ENCODE data around the gene MYT1.

The MYT1 gene

DNA sequence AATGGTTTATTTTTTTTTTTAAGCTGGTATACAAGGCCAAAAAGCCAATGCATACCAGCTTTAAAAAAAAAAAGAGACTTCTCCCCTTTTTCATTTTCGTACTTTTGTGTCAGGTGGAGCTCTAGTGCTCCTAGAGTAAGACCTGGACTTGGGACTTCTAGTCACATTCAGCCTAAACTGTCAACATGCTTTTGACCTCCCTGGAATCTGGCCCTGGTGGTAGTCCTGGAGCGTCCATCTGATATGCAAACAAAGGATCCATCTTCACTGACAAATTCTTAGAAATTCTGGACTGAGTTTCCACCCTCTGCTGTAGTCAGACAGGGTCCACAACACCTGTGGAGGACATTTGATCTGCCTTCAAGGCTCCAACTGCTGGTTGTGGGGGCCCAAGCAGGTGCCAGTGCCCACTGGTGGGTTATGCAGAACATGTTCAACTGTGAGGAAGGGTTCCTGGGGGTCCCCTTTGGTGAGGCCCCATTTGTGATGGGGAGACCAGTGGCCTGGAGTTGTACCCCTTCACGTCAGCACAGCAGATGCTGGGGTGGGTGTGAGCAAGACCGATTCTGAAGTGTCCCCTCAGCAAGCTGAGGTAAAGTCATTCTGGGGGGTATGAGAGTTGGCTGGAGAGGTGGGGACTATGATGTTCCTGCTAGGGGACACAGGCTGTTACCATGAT, 78.7 kb downstream of the MYT1 start:
- DNase-seq (ENCODE audit: low read depth in 2 of 3, low spot score in 2 of 3): no peak

- no peak for DNase-seq (ENCODE audit: low read depth in 2 of 3, low spot score in 2 of 3)
Measured at GRCh38 chr20:64244281-64244805, 80.1 kb downstream of the MYT1 start.

- no peak for DNase-seq (ENCODE audit: low read depth in 2 of 3, low spot score in 2 of 3)
Measured at GRCh38 chr20:64244870-64245603, 80.8 kb downstream of the MYT1 start.

DNA sequence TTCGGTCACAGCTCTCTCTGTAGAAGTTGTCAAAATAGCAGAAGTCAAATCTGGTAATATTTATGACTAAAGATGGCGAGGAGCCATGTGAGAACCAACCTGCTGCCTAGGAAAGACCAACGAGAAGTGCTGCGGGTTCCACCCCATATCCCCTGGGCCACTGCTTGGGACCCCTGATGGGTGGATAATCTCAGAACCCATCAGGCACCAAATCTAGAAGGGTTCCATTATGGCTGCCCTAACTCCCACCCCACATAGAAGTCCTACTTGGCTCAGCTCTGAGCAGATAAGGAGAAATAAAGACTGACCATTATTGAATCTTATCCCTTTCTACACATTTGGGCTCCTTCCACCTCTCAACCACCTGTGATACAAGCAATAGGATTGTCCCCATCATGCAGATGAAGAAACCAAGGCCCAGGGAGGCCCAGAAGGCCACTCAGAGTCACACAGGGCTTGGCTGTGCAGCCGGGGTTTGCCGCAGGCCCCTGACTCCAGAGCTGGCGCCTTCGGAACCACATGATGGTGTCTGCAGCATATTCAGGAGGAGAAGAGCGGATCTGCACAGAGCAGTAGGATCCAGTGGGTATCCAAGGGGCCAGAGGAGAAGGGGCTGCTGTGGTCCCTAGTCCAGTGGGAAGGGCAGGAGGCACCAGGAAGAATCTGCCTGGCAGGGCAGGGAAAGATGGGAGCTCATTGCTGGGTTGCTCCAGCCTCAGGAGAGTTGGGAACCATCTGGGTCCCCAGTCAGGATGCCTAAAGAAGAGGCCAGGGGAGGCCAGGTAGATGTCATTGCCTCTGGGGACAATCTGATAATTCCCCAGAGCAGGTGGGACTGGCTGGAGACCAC, 81.7 kb downstream of the MYT1 start:
- no peak for DNase-seq (ENCODE audit: low read depth in 2 of 3, low spot score in 2 of 3)

- no peak for DNase-seq (ENCODE audit: low read depth in 2 of 3, low spot score in 2 of 3)
Measured at GRCh38 chr20:64246616-64247306, 82.5 kb downstream of the MYT1 start.

DNA sequence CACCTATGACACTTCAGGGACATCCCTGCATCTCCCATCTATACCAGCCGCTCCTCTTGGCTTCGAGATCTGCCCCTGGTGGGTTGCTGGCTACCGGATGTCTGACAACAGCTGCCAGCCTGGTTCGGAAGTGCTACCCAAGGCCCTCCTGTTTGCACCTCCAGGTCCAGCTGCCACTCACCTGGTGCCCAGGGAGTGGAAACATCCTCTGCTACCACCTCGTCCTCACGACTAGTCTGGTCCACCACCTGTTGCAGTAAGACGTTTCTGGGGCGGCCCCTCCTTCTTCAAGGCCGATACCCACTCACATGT, 83.0 kb downstream of the MYT1 start:
- DNase-seq (ENCODE audit: low read depth in 2 of 3, low spot score in 2 of 3): no peak

GRCh38 chr20:64247970-64248841, 84.0 kb downstream of the MYT1 start:
- DNase-seq (ENCODE audit: low read depth in 2 of 3, low spot score in 2 of 3): no peak

GRCh38 chr20:64250027-64250426, 85.8 kb downstream of the MYT1 start:
- DNase-seq (ENCODE audit: low read depth in 2 of 3, low spot score in 2 of 3): no peak

- no peak for DNase-seq (ENCODE audit: low read depth in 2 of 3, low spot score in 2 of 3)
Measured at GRCh38 chr20:64253000-64253383, 88.7 kb downstream of the MYT1 start.

- no peak for DNase-seq (ENCODE audit: low read depth in 2 of 3, low spot score in 2 of 3)
Measured at GRCh38 chr20:64253443-64253842, 89.2 kb downstream of the MYT1 start.

- DNase-seq (ENCODE audit: low read depth in 2 of 3, low spot score in 2 of 3): no peak
Measured at GRCh38 chr20:64254156-64254555, 89.9 kb downstream of the MYT1 start.

GRCh38 chr20:64254571-64255360, 90.5 kb downstream of the MYT1 start:
- DNase-seq (ENCODE audit: low read depth in 2 of 3, low spot score in 2 of 3): no peak

DNA sequence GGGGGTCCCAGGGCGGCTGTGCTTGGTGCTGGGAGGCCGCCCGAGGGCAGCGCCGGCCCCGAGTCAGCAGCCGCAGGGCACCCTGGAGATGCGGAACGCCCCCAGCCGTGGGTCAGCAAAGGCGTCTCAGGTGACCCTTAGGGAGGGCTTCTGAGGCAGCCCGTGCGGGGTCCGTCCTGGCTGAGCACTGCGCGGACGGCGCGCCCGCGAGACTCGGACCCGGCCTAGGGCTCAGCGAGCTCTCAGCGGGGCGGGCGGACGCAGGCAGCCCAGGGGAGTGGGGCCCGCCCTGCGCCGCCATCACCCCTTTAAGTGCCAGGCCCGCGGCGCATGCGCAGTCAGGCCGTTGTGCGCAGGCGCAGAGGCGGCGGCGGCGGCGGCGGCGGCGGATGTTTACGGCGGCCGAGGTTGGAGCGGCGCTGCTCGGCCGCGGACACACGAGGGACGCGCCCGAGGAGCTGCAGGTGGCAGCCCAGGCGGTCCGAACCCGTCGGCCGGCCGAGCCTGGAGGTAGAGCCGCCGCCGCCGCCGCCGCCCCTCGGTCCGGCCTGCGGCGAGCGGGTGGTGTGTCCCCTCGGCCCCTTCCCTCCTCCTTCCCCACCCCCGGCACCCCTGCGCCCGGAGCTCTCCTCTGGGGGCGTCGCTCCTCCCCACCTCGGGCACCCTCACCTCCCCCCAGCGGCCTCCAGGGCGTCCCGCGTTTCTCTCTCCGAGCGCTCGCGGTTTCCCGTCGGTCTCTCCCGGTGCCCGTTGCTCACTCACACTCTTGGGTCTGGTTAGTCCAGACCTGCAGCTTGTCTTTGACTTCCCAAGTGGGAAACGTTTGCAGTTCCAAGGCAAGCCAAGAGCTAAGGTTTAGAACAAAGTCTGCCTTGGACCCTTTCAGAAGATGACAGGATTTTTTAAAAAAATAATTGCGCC, 91.4 kb downstream of the MYT1 start, which contains the start of gene PCMTD2:
Gene PCMTD2, plus strand, starts transcription at position 388 of the 921 bp plus-strand sequence. CDS start 4,218 bp downstream, outside the sequence.
- DNase-seq (ENCODE audit: low read depth in 2 of 3, low spot score in 2 of 3): peak; percentile 78 to 82 (median 80)

- DNase-seq (ENCODE audit: low read depth in 2 of 3, low spot score in 2 of 3): no peak
Measured at GRCh38 chr20:64256282-64256935, 92.2 kb downstream of the MYT1 start.

- DNase-seq (ENCODE audit: low read depth in 2 of 3, low spot score in 2 of 3): no peak
Measured at GRCh38 chr20:64257107-64257757, 93.0 kb downstream of the MYT1 start.

- no peak for DNase-seq (ENCODE audit: low read depth in 2 of 3, low spot score in 2 of 3)
Measured at GRCh38 chr20:64258071-64258823, 94.0 kb downstream of the MYT1 start.

Data from activated CD8-positive, alpha-beta memory T cell treated with anti-CD3 and anti-CD28 coated beads for 48 hours (primary cell).